GM13976 (cell line): ENCODE data around the gene VMP1.

ENCODE experiments used
- DNase-seq: peaks from one replicate; pipeline ENCODE4 v3.0.0; 2012; ENCODE audit warnings: low spot score
- CTCF ChIP-seq: IDR thresholded peaks from 2 replicates; pipeline ENCODE4 v1.5.1; 2012; ENCODE audit warnings: borderline replicate concordance, mild to moderate bottlenecking; ENCODE audit not compliant: insufficient read depth; ENCODE audit errors: extremely low read depth, missing control alignments, control extremely low read depth
- in situ Hi-C: fragments of 300-500 bp; cut with MboI; formaldehyde crosslinking; loops from one replicate; pipeline ENCODE4 v1.12.0; 2022; ENCODE audit warnings: low sequenced_read_pairs, mixed read lengths, inconsistent platforms; ENCODE audit not compliant: unreplicated experiment

Gene VMP1

GRCh38 chr17:59888145-59888750, 180.8 kb downstream of the VMP1 start:
- TF ChIP-seq CTCF, result no peak
- no peak for DNase-seq
- in situ Hi-C loops, result no loop called here

DNA sequence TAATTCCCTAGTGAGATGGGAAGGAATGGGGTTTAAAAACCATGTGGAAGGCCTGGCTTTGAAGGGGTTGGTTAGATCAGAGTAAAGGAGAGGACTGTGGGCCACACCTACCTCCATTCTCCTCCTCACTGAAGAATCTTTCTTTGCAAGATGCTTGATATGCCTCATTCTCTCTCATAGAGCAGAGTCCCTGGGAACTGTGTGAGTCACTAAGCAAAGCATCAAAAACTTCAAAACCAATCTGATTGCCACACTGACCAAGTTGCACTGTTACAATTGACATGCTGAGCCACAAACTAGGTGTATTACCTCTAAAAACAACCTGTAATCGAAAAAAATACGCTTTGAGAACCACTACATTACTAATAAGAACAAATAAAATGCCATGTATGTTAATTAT, 183.3 kb downstream of the VMP1 start:
- no peak for DNase-seq
- in situ Hi-C loops, result no loop called here
- no peak for TF ChIP-seq CTCF
